ENCODE results near the gene KCNQ4.

KCNQ4 gene

GRCh38 chr1:40806240-40806639 lies 22.7 kb downstream of the KCNQ4 start:
- DNase-seq = no peak
- H3K9me3 ChIP-seq = no peaks in the 10 kb centered on the region
- no peak overlapping the region for H3K4me3 ChIP-seq (ENCODE audit: low read depth, low read length)
- no peaks in the 10 kb centered on the region for H3K36me3 ChIP-seq
- no peaks in the 10 kb centered on the region for H3K4me1 ChIP-seq
- no peaks in the 10 kb centered on the region for H3K27me3 ChIP-seq
- TF ChIP-seq, protein P1, sequence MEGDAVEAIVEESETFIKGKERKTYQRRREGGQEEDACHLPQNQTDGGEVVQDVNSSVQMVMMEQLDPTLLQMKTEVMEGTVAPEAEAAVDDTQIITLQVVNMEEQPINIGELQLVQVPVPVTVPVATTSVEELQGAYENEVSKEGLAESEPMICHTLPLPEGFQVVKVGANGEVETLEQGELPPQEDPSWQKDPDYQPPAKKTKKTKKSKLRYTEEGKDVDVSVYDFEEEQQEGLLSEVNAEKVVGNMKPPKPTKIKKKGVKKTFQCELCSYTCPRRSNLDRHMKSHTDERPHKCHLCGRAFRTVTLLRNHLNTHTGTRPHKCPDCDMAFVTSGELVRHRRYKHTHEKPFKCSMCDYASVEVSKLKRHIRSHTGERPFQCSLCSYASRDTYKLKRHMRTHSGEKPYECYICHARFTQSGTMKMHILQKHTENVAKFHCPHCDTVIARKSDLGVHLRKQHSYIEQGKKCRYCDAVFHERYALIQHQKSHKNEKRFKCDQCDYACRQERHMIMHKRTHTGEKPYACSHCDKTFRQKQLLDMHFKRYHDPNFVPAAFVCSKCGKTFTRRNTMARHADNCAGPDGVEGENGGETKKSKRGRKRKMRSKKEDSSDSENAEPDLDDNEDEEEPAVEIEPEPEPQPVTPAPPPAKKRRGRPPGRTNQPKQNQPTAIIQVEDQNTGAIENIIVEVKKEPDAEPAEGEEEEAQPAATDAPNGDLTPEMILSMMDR (IDR thresholded peaks at IDR 0.05; ENCODE audit: low read depth, low read length) = no peak

- TF ChIP-seq, protein P1 (IDR thresholded peaks at IDR 0.05; ENCODE audit: low read depth, low read length) = no peak
- no peak for DNase-seq
- Histone ChIP-seq H3K36me3 (no peaks in the 10 kb centered on the region), H3K4me1 (no peaks in the 10 kb centered on the region), H3K27me3 (no peaks in the 10 kb centered on the region), H3K4me3 (ENCODE audit: low read depth, low read length) (no peak overlapping the region), H3K9me3 (no peaks in the 10 kb centered on the region)
These were observed 23.4 kb downstream of the KCNQ4 start for GRCh38 chr1:40806731-40807695.

DNA sequence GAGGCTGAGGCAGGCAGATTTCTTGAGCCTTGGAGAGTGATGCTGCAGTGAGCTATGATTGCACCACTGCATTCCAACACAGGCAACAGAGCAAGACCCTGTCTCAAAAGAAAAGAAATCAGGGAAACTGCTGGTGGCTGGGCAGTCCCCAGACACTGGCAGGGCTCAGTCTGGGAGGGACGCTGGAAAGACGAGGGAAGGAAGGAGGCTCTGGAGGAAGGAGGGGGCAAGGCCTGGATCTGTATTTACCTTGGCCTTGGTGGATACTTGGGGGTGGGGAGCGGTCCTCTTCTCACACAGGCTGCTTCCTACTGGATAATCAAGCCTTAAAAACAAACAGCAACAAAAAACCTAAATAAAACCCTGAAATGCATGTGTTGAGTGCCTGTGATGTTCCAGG lies 24.4 kb downstream of the KCNQ4 start:
- Histone ChIP-seq H3K27me3 (no peaks in the 10 kb centered on the region), H3K4me1 (no peaks in the 10 kb centered on the region), H3K36me3 (no peaks in the 10 kb centered on the region)

GRCh38 chr1:40808444-40808843 lies 24.9 kb downstream of the KCNQ4 start:
- Histone ChIP-seq H3K9me3 (no peaks in the 10 kb centered on the region), H3K27me3 (no peaks in the 10 kb centered on the region), H3K36me3 (no peaks in the 10 kb centered on the region), H3K4me3 (ENCODE audit: low read depth, low read length) (no peak overlapping the region), H3K4me1 (no peaks in the 10 kb centered on the region)
- DNase-seq = no peak
- TF ChIP-seq, protein P1 (IDR thresholded peaks at IDR 0.05; ENCODE audit: low read depth, low read length) = no peak

More for the DNA sequence above, 24.4 kb downstream of the KCNQ4 start:
- DNase-seq = no peak
- H3K9me3 ChIP-seq = no peaks in the 10 kb centered on the region
- H3K4me3 ChIP-seq (ENCODE audit: low read depth, low read length) = no peak overlapping the region
- TF ChIP-seq, protein P1 (IDR thresholded peaks at IDR 0.05; ENCODE audit: low read depth, low read length) = no peak

- Histone ChIP-seq H3K36me3 (no peaks in the 10 kb centered on the region), H3K4me1 (no peaks in the 10 kb centered on the region), H3K9me3 (no peaks in the 10 kb centered on the region), H3K27me3 (no peaks in the 10 kb centered on the region), H3K4me3 (ENCODE audit: low read depth, low read length) (no peak overlapping the region)
- no peak for DNase-seq
- TF ChIP-seq, protein P1 (IDR thresholded peaks at IDR 0.05; ENCODE audit: low read depth, low read length) = no peak
These were observed 25.3 kb downstream of the KCNQ4 start for GRCh38 chr1:40808909-40809308.

- Histone ChIP-seq H3K36me3 (no peaks in the 10 kb centered on the region), H3K9me3 (no peaks in the 10 kb centered on the region), H3K4me1 (no peaks in the 10 kb centered on the region), H3K27me3 (no peaks in the 10 kb centered on the region), H3K4me3 (ENCODE audit: low read depth, low read length) (no peak overlapping the region)
- TF ChIP-seq, protein P1 (IDR thresholded peaks at IDR 0.05; ENCODE audit: low read depth, low read length) = no peak
- no peak for DNase-seq
These were observed 27.3 kb downstream of the KCNQ4 start for GRCh38 chr1:40810927-40811326.
